AG10803 (cell line): ENCODE data around the gene CTDNEP1.

Experiments used
- DNase-seq: peaks from one replicate; pipeline ENCODE4 v3.0.0; 2010; ENCODE audit warnings: low read depth
- H3K4me3 ChIP-seq: 2 replicates; pipeline ENCODE4 v1.5.1; 2011; ENCODE audit warnings: mild to moderate bottlenecking, low read length, control low read depth
- TF ChIP-seq, protein P1 (sequence below): conservative IDR thresholded peaks from 2 replicates; pipeline ENCODE4 v1.5.1; 2011; ENCODE audit warnings: mild to moderate bottlenecking, low read length, control low read depth, inconsistent platforms

CTDNEP1 gene

DNA sequence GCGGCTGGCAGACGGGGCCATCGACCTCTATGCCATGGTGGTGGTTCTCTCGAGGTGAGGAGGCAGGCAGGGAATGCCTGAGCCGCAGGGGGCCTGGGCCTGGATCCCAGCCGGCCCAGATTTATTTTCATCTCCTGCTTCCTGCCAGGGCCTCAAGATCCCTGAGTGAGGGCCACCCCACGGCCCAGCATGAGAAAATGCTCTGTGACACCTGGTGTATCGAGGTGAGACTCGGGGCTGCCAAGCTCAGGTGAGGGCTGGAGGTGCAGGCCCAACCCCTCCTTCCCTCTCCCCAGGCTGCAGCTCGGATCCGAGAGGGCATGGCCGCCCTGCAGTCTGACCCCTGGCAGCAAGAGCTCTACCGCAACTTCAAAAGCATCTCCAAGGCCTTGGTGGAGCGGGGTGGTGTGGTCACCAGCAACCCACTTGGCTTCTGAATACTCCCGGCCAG, 26.8 kb downstream of the CTDNEP1 start:
- no peak overlapping the region for H3K4me3 ChIP-seq
- TF ChIP-seq, protein P1, sequence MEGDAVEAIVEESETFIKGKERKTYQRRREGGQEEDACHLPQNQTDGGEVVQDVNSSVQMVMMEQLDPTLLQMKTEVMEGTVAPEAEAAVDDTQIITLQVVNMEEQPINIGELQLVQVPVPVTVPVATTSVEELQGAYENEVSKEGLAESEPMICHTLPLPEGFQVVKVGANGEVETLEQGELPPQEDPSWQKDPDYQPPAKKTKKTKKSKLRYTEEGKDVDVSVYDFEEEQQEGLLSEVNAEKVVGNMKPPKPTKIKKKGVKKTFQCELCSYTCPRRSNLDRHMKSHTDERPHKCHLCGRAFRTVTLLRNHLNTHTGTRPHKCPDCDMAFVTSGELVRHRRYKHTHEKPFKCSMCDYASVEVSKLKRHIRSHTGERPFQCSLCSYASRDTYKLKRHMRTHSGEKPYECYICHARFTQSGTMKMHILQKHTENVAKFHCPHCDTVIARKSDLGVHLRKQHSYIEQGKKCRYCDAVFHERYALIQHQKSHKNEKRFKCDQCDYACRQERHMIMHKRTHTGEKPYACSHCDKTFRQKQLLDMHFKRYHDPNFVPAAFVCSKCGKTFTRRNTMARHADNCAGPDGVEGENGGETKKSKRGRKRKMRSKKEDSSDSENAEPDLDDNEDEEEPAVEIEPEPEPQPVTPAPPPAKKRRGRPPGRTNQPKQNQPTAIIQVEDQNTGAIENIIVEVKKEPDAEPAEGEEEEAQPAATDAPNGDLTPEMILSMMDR, result no peak
- no peak for DNase-seq

DNA sequence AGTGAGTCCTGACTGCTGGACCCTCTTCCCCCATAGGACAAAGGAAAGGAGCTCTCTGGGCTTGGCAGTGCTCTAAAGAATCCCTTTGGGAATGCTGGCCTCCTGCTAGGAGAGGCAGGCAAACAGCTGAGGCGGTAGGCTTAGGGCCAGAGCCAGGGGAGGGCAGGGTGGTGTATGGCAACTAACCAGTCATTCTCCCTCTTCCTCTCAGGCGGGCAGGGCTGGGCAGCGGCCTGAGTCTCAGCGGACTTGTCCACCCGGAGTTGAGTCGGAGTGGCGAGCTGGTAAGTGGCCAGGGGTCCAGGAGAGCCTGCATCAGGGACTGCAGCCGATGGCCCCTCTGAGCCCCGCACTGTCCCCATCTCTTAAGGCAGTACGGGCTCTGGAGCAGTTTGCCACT, 27.4 kb downstream of the CTDNEP1 start:
- no peak for DNase-seq
- no peak overlapping the region for H3K4me3 ChIP-seq
- TF ChIP-seq, protein P1, result no peak

DNA sequence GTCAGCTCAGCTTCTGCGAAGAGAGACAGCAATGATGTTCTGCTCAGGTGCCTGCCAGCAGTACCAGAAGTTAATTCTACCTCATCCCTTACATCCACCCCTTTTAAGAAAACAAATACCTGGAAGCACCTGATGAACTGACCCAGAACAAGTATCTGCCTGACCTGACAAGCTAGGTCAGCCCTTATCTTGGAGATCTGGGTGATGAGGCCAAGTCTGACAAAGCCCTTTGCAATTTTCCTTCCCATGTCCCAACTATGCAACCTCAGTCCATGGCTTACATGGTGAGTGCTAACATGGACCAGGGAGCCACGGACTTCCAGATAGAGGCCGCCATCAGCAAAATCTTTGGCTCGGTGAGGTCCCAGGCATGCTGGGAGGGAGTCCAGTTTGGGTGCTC, 28.2 kb downstream of the CTDNEP1 start:
- no peak for DNase-seq
- no peak overlapping the region for H3K4me3 ChIP-seq
- TF ChIP-seq, protein P1, result no peak

DNA sequence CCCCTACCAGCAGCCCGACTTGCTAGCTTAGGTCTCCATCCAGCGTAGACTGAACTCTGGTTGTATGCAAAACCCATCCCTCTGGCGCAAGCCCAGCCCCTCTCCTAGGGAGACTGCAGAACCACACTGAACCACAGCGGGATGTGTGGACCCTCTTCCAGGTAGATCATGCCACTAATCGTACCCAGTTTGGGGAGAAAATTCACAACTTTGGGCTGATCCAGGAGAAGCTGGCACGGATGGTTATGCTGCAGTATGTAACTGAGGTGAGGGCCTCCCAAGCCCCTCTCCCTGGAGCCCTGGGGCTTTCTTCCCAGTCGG, 28.6 kb downstream of the CTDNEP1 start:
- no peak for DNase-seq
- TF ChIP-seq, protein P1, result no peak
- no peak overlapping the region for H3K4me3 ChIP-seq

DNA sequence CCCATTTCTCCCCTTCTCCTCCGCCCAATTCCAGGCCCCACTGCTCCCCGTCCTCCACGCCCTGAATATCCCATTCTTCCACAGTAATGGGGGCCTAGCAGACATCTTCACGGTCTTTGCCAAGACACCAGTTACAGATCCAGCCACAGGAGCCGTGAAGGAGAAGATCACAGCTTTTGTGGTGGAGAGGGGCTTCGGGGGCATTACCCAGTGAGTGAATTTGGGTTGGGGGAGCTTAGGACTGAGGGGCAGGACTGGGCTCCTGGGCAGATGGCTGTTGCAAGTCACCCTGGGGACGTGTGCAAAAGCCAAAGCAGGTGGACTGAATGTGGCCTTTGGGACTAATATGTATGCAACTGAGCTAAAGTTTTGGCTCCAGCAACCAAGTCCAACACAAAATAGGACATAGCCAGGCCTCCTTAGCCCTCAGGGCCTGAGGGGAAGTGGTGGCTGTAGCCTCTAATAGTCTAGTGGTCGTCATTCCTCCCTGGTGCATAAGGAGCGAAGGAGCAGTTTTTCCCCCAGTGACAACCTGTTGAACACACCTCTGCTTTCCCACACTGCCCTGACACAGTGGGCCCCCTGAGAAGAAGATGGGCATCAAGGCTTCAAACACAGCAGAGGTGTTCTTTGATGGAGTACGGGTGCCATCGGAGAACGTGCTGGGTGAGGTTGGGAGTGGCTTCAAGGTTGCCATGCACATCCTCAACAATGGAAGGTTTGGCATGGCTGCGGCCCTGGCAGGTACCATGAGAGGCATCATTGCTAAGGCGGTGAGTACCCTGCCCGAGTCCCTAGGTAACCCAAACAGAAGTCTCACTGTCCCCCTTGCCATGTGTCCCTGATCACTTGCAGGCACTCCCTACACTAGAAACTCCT, 29.2 kb downstream of the CTDNEP1 start:
- no peak for DNase-seq
- no peak overlapping the region for H3K4me3 ChIP-seq
- TF ChIP-seq, protein P1, result no peak

DNA sequence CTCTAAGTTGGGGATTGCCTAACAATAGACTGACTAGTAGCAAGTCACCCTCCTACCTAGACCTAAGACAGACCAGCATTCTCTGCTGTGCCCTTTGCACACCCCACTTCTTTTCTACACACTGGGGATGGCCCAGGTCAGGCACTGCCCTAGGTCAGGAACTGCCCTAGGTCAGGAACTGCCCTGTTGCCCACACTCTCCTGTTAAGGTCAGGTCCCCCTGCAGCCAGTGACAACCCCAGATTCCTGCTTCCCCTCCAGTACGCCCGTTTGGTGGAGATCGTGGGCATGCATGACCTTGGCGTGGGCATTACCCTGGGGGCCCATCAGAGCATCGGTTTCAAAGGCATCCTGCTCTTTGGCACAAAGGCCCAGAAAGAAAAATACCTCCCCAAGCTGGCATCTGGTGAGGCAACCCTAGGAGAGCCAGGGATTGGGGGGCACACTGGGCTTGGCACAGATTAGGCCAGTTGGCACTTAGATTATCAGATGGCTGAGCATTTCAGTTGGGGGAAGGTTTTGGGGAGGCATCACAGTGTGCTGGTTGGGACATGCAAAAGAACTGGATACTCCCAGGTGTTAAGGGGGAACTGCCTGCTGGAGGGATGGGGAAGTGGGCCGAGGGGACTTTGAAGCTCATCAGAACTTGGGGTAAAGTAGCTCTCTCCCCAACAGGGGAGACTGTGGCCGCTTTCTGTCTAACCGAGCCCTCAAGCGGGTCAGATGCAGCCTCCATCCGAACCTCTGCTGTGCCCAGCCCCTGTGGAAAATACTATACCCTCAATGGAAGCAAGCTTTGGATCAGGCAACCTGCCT, 30.0 kb downstream of the CTDNEP1 start:
- peak overlapping the region; percentile 82; the same call in 1 of the 2 replicates for H3K4me3 ChIP-seq
- TF ChIP-seq, protein P1, result no peak
- DNase-seq, result no peak
